Neuronal stem cell (in vitro differentiated cells): Measurements from ENCODE around the gene SLC39A7.
A peak's percentile ranks its signal among the peaks of the same experiment; 100 is the strongest.

Experiments used
- DNase-seq: peaks from one replicate; pipeline ENCODE4 v3.0.0-alpha.2; 2013; ENCODE audit warnings: low spot score
- H2AFZ ChIP-seq: one replicate; pipeline ENCODE4 v1.6.1; 2013; ENCODE audit warnings: mild to moderate bottlenecking, low read length, inconsistent platforms
- H2AK5ac ChIP-seq: 2 replicates; pipeline ENCODE4 v1.6.1; 2013; ENCODE audit warnings: low read depth, mild to moderate bottlenecking, inconsistent platforms, low read length, moderate library complexity, mixed read lengths
- H2BK120ac ChIP-seq: 2 replicates; pipeline ENCODE4 v1.6.1; 2013; ENCODE audit warnings: low read depth, mild to moderate bottlenecking, inconsistent platforms, low read length, moderate library complexity, mixed read lengths
- H2BK12ac ChIP-seq: one replicate; pipeline ENCODE4 v1.6.1; 2013; ENCODE audit warnings: low read length, inconsistent platforms
- H2BK15ac ChIP-seq: 2 replicates; pipeline ENCODE4 v1.6.1; 2013; ENCODE audit warnings: mild to moderate bottlenecking, low read length, inconsistent platforms, mixed read lengths
- H2BK5ac ChIP-seq: one replicate; pipeline ENCODE4 v1.6.1; 2013; ENCODE audit warnings: inconsistent platforms, mild to moderate bottlenecking, low read length, moderate library complexity
- H3K14ac ChIP-seq: one replicate; pipeline ENCODE4 v1.6.1; 2013; ENCODE audit warnings: low read length, inconsistent platforms
- H3K18ac ChIP-seq: 2 replicates; pipeline ENCODE4 v1.6.1; 2013; ENCODE audit warnings: low read length, inconsistent platforms
- H3K23ac ChIP-seq: 2 replicates; pipeline ENCODE4 v1.6.1; 2013; ENCODE audit warnings: low read depth, mild to moderate bottlenecking, mixed read lengths, low read length, inconsistent platforms; ENCODE audit not compliant: poor library complexity
- H3K27ac ChIP-seq: replicated peaks from 3 replicates; pipeline ENCODE4 v1.5.1; 2013; ENCODE audit warnings: low read length, inconsistent platforms
- H3K27me3 ChIP-seq, 3 experiments: 2 replicates each; pipeline ENCODE4 v1.6.1; 2013; ENCODE audit warnings: low read length in 3 of 3, mild to moderate bottlenecking in 2 of 3, inconsistent platforms in 1 of 3, low read depth in 1 of 3, mixed read lengths in 1 of 3, moderate library complexity in 1 of 3; ENCODE audit not compliant: control insufficient read depth in 3 of 3, insufficient read depth in 3 of 3
- H3K36me3 ChIP-seq, 2 donors: replicated peaks in 1 of 2; 2 replicates each; pipeline ENCODE4 v1.6.1; 2013; ENCODE audit warnings: low read length in 2 of 2; ENCODE audit not compliant: control insufficient read depth in 2 of 2, insufficient read depth in 2 of 2
- H3K4ac ChIP-seq: 2 replicates; pipeline ENCODE4 v1.6.1; 2013; ENCODE audit warnings: inconsistent platforms, mild to moderate bottlenecking, low read length, moderate library complexity
- H3K4me1 ChIP-seq, 2 donors: 1 replicate in 1 of 2; 2 replicates in 1 of 2; pipeline ENCODE4 v1.6.1; 2013; ENCODE audit warnings: low read length in 2 of 2, low read depth in 1 of 2; ENCODE audit not compliant: control insufficient read depth in 2 of 2, insufficient read depth in 1 of 2
- H3K4me2 ChIP-seq: one replicate; pipeline ENCODE4 v1.6.1; 2013; ENCODE audit warnings: mild to moderate bottlenecking, low read length, inconsistent platforms; ENCODE audit not compliant: insufficient read depth, poor library complexity, severe bottlenecking
- H3K4me3 ChIP-seq, 2 donors: 2 replicates each; pipeline ENCODE4 v1.5.1; 2013; ENCODE audit warnings: low read length in 2 of 2, mild to moderate bottlenecking in 2 of 2, inconsistent platforms in 1 of 2, moderate library complexity in 1 of 2
- H3K79me1 ChIP-seq: one replicate; pipeline ENCODE4 v1.6.1; 2013; ENCODE audit warnings: low read depth, mild to moderate bottlenecking, inconsistent platforms, low read length, moderate library complexity
- H3K9ac ChIP-seq: one replicate; pipeline ENCODE4 v1.6.1; 2013; ENCODE audit warnings: mild to moderate bottlenecking, low read depth, low read length, inconsistent platforms; ENCODE audit not compliant: poor library complexity
- H3K9me3 ChIP-seq, 2 donors: replicated peaks in 1 of 2; 2 replicates each; pipeline versions ENCODE3 to v1.6.1; 2013; ENCODE audit warnings: low read length in 2 of 2, mild to moderate bottlenecking in 2 of 2, inconsistent platforms in 1 of 2, low read depth in 1 of 2, mixed read lengths in 1 of 2, moderate library complexity in 1 of 2; ENCODE audit not compliant: control insufficient read depth in 2 of 2, insufficient read depth in 1 of 2
- H4K8ac ChIP-seq: one replicate; pipeline ENCODE4 v1.6.1; 2013; ENCODE audit warnings: low read depth, mild to moderate bottlenecking, inconsistent platforms, low read length, moderate library complexity
- H4K91ac ChIP-seq: one replicate; pipeline ENCODE4 v1.6.1; 2013; ENCODE audit warnings: low read length, low read depth, mild to moderate bottlenecking, inconsistent platforms; ENCODE audit not compliant: poor library complexity
- WGBS, 2 donors: extraction: QIAGEN DNeasy Blood & Tissue Kit; methylation state at CpG; one replicate each; pipeline ENCODE4 v1.1.7; 2013; ENCODE audit warnings: missing lambda C conversion rate in 2 of 2, mixed read lengths in 1 of 2; ENCODE audit not compliant: insufficient read length in 2 of 2, insufficient replicate concordance in 1 of 2; ENCODE audit errors: extremely low coverage in 2 of 2; 5-methylcytosine and 5-hydroxymethylcytosine counted together

SLC39A7 gene

GRCh38 chr6:33213166-33213988 lies 12.7 kb downstream of the SLC39A7 start:
- peaks cover 4% of the 10 kb centered on the region for H3K79me1 ChIP-seq
- H2AK5ac ChIP-seq: peak overlapping the region; percentile 66
- peak overlapping the region; percentile 75 for H4K8ac ChIP-seq
- peak overlapping the region; percentile 19 for H3K27ac ChIP-seq
- H3K4ac ChIP-seq: no peak overlapping the region
- H3K9me3 ChIP-seq: no peaks in the 10 kb centered on the region
- no CpG with 5 or more reads among the region's 43 CpGs for WGBS, 2 donors
- DNase-seq: no peak
- H4K91ac ChIP-seq: no peak overlapping the region
- peak overlapping the region; percentile 96 for H3K18ac ChIP-seq
- peak overlapping the region; percentile 9 for H2BK5ac ChIP-seq
- H3K27me3 ChIP-seq: peaks cover 0 to 26% (median 0%) of the 10 kb centered on the region in 3 experiments
- peak overlapping the region; percentile 87 for H3K14ac ChIP-seq
- H2BK12ac ChIP-seq: no peak overlapping the region
- no peak overlapping the region for H2BK15ac ChIP-seq
- peak overlapping the region; percentile 58 for H2AFZ ChIP-seq
- peaks cover 16 to 38% of the 10 kb centered on the region in 2 donors for H3K36me3 ChIP-seq
- H3K23ac ChIP-seq: peak overlapping the region; percentile 66
- H3K4me1 ChIP-seq: peaks cover 15 to 46% of the 10 kb centered on the region in 2 donors
- H3K4me2 ChIP-seq: peak overlapping the region; percentile 93
- H2BK120ac ChIP-seq: peak overlapping the region; percentile 14
- peak overlapping the region; percentile 87 for H3K9ac ChIP-seq
- H3K4me3 ChIP-seq: peak overlapping the region; percentile 24 to 83

GRCh38 chr6:33213989-33214335 lies 13.3 kb downstream of the SLC39A7 start:
- H4K8ac ChIP-seq: peak overlapping the region; percentile 75
- peak overlapping the region; percentile 66 for H2AK5ac ChIP-seq
- H3K4me1 ChIP-seq: peaks cover 13 to 43% of the 10 kb centered on the region in 2 donors
- no peak overlapping the region for H3K4ac ChIP-seq
- no peak overlapping the region for H2BK12ac ChIP-seq
- no peak overlapping the region for H4K91ac ChIP-seq
- peak overlapping the region; percentile 24 to 83 for H3K4me3 ChIP-seq
- peaks cover 0 to 26% (median 0%) of the 10 kb centered on the region in 3 experiments for H3K27me3 ChIP-seq
- peaks cover 16 to 35% of the 10 kb centered on the region in 2 donors for H3K36me3 ChIP-seq
- no peak for DNase-seq
- no peaks in the 10 kb centered on the region for H3K9me3 ChIP-seq
- no CpG with 5 or more reads among the region's 9 CpGs for WGBS, 2 donors
- peak overlapping the region; percentile 85 for H3K9ac ChIP-seq
- no peak overlapping the region for H2BK5ac ChIP-seq
- peak overlapping the region; percentile 96 for H3K18ac ChIP-seq
- peaks cover 4% of the 10 kb centered on the region for H3K79me1 ChIP-seq
- peak overlapping the region; percentile 37 for H3K23ac ChIP-seq
- no peak overlapping the region for H3K27ac ChIP-seq
- H3K4me2 ChIP-seq: peak overlapping the region; percentile 93
- H2BK15ac ChIP-seq: no peak overlapping the region
- H2AFZ ChIP-seq: peak overlapping the region; percentile 58
- H3K14ac ChIP-seq: peak overlapping the region; percentile 87
- H2BK120ac ChIP-seq: peak overlapping the region; percentile 14

- Histone ChIP-seq H3K27ac (no peak overlapping the region), H3K14ac (peak overlapping the region; percentile 60), H2BK12ac (peak overlapping the region; percentile 61), H3K4me3 (no peak overlapping the region), H3K9me3 (no peaks in the 10 kb centered on the region), H4K8ac (no peak overlapping the region), H3K23ac (peak overlapping the region; percentile 76), H3K36me3 (peaks cover 9 to 19% of the 10 kb centered on the region in 2 donors), H2AK5ac (no peak overlapping the region), H2AFZ (no peak overlapping the region), H3K18ac (peak overlapping the region; percentile 17), H4K91ac (no peak overlapping the region), H3K9ac (no peak overlapping the region), H3K4me1 (peaks cover 12 to 33% of the 10 kb centered on the region in 2 donors), H3K27me3 (peaks cover 0 to 26% (median 0%) of the 10 kb centered on the region in 3 experiments), H2BK120ac (no peak overlapping the region), H2BK5ac (no peak overlapping the region), H3K4ac (no peak overlapping the region), H3K4me2 (no peak overlapping the region), H3K79me1 (no peaks in the 10 kb centered on the region), H2BK15ac (peak overlapping the region; percentile 47)
- DNase-seq: no peak
- no CpG with 5 or more reads among the region's 9 CpGs for WGBS, 2 donors
Measured at GRCh38 chr6:33215271-33216116, 14.8 kb downstream of the SLC39A7 start.
